ENCODE results near the gene AVPR2.

- TF ChIP-seq EZH2phosphoT487 (IDR thresholded peaks at IDR 0.05; ENCODE audit: low read length) (no peak), CTCF (IDR thresholded peaks at IDR 0.05; ENCODE audit: low read length) (no peak)
These were observed 49.8 kb upstream of the AVPR2 start for GRCh38 chrX:153854702-153855101.
